PFSK-1 (cell line): Measurements from ENCODE around the gene TRAM2. TPM values are rescaled to one million over a fixed set of nuclear protein-coding genes. Genes with fewer than 3 reads are reported as not detected.
A peak's percentile ranks its signal among the peaks of the same experiment; 100 is the strongest.

Source experiments
- FOXP2 ChIP-seq: optimal IDR thresholded peaks from 2 replicates; pipeline ENCODE3; 2011; ENCODE audit warnings: borderline replicate concordance, control low read depth, inconsistent platforms; ENCODE audit not compliant: insufficient read depth; ENCODE audit errors: extremely low read length, extremely low read depth
- POLR2AphosphoS5 ChIP-seq: IDR thresholded peaks from 2 replicates; pipeline ENCODE4 v1.6.1; 2012; ENCODE audit warnings: low read depth, mild to moderate bottlenecking, control low read depth, low read length, moderate library complexity
- SIN3A ChIP-seq: IDR thresholded peaks from 2 replicates; pipeline ENCODE4 v1.6.1; 2012; ENCODE audit warnings: mild to moderate bottlenecking, low read length, moderate library complexity, borderline replicate concordance; ENCODE audit not compliant: insufficient read depth
- TAF1 ChIP-seq: IDR thresholded peaks from 2 replicates; pipeline ENCODE4 v1.6.1; 2012; ENCODE audit warnings: low read length, control low read depth, borderline replicate concordance; ENCODE audit not compliant: insufficient read depth
- polyA plus RNA-seq: library from polyadenylated mRNA; unstranded; fragments of >200 nt; gene quantifications from one replicate; pipeline ENCODE4 v1.2.1, GENCODE V29; 2012; ENCODE audit warnings: low read depth, missing spikeins; ENCODE audit not compliant: insufficient read length
- TF ChIP-seq, protein P1 (sequence below), 2 experiments: IDR thresholded peaks; 2 replicates each; pipeline versions ENCODE4 v1.6.1 to v1.8.0; 2011 to 2012; ENCODE audit warnings: low read depth in 2 of 2, low read length in 2 of 2, control low read depth in 1 of 2, inconsistent platforms in 1 of 2, mild to moderate bottlenecking in 1 of 2, moderate library complexity in 1 of 2; ENCODE audit not compliant: insufficient read depth in 1 of 2

The TRAM2 gene, protein sequence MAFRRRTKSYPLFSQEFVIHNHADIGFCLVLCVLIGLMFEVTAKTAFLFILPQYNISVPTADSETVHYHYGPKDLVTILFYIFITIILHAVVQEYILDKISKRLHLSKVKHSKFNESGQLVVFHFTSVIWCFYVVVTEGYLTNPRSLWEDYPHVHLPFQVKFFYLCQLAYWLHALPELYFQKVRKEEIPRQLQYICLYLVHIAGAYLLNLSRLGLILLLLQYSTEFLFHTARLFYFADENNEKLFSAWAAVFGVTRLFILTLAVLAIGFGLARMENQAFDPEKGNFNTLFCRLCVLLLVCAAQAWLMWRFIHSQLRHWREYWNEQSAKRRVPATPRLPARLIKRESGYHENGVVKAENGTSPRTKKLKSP
- polyA plus RNA-seq, result 19.9 TPM

DNA sequence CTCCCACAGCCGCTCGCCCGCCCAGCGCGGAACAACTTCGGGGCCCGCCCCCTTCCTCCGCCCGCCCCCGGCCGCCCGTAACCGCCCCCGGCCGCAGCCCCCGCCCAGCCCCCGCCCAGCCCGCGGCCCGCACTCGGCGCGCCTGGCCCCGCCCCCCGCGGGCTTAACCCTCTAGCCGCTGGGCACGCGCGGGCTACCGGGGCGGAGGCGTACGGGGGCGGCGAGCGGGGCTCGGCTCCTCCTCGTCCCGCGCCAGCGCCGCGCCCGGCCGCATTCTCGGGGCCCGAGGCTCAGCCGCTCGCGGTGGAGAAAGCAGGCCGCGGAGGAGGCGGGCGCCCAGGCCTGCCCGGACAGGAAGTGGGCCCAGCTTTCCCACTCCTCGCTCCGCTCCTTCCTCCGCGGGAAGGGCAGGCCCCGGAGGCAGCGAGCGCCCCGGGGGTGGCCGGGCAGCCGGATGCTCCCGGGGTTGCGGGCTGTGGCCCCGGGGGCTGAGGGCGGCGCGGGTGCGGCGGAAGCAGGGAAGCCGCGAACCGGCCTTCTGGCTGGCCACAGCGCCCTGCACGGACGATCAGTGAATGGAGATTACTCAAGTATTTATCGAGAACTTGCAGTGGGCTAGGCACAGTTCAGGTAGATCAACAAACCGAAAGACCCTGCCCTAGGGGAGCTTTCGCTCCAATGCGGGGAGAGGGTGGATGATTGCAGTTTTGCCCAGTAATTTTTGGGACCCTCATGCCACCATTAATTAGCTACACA lies at the start of gene TRAM2:
Gene TRAM2 (minus strand): TSS at position 39 of the 756 bp plus-strand sequence. CDS start 145 bp downstream, outside the sequence.
- TF ChIP-seq TAF1, result 0 out of 2 replicates have a peak, but pooled peaks have one; percentile 69
- no peak for TF ChIP-seq SIN3A
- TF ChIP-seq POLR2AphosphoS5, result no peak; the same call in 1 of the 2 replicates
- peak; percentile 59 for TF ChIP-seq FOXP2

DNA sequence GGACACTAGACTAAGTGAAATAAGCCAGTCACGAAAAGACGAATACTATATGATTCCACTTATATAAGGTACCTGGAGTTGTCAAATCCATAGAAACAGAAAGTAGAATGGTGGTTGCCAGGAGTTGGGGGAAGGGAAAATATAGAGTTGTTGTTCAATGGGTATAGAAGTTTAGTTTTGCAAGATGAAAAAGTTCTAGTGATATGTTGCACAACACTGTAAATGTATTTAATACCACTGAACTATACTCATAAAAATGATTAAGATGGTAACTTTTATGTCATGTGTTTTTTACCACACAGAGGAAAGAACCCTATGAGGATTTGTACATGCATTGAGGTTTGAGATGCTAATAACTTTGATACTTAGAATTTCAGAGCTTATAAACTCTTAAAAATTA lies 46.0 kb upstream of the TRAM2 start:
- TF ChIP-seq TAF1 (no peak), POLR2AphosphoS5 (no peak), FOXP2 (no peak), SIN3A (no peak)
- TF ChIP-seq, protein P1, sequence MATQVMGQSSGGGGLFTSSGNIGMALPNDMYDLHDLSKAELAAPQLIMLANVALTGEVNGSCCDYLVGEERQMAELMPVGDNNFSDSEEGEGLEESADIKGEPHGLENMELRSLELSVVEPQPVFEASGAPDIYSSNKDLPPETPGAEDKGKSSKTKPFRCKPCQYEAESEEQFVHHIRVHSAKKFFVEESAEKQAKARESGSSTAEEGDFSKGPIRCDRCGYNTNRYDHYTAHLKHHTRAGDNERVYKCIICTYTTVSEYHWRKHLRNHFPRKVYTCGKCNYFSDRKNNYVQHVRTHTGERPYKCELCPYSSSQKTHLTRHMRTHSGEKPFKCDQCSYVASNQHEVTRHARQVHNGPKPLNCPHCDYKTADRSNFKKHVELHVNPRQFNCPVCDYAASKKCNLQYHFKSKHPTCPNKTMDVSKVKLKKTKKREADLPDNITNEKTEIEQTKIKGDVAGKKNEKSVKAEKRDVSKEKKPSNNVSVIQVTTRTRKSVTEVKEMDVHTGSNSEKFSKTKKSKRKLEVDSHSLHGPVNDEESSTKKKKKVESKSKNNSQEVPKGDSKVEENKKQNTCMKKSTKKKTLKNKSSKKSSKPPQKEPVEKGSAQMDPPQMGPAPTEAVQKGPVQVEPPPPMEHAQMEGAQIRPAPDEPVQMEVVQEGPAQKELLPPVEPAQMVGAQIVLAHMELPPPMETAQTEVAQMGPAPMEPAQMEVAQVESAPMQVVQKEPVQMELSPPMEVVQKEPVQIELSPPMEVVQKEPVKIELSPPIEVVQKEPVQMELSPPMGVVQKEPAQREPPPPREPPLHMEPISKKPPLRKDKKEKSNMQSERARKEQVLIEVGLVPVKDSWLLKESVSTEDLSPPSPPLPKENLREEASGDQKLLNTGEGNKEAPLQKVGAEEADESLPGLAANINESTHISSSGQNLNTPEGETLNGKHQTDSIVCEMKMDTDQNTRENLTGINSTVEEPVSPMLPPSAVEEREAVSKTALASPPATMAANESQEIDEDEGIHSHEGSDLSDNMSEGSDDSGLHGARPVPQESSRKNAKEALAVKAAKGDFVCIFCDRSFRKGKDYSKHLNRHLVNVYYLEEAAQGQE (IDR thresholded peaks at IDR 0.05; ENCODE audit: insufficient read depth in 1 of 2, low read depth in 2 of 2, low read length in 2 of 2), result no peak

DNA sequence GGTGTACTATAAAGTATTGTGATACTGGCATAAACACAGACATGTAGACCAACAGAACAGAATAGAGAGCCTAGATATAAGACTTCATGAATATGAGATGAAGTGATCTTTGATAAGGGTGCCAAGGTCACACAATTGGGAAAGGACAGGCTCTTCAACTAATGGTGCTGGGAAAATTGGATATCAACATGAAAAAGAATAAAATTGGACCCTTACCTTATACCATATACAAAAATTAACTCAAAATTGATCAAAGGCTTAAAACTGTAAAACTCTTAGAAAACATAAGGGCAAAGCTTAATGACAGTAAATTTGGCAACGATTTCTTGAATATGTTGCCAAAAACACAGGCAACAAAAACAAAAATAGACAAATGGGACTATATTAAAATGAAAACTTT lies 44.8 kb upstream of the TRAM2 start:
- TF ChIP-seq FOXP2 (no peak), SIN3A (no peak), TAF1 (no peak), POLR2AphosphoS5 (no peak)
- TF ChIP-seq, protein P1 (IDR thresholded peaks at IDR 0.05; ENCODE audit: insufficient read depth in 1 of 2, low read depth in 2 of 2, low read length in 2 of 2), result no peak

DNA sequence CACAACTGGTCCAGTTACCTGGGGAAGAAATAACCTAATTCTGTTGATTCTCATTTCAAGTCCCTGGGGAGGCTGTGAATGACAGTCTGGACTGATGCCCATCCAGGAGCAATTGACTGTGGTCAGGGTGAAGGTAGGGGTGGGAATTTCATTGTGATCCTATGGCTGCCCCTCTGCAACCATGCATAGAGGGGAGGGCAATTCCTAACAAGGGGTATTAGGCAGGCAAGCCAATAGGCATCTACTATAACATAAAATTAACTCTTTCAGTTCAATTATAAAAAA lies 44.0 kb upstream of the TRAM2 start:
- TF ChIP-seq POLR2AphosphoS5, result no peak
- TF ChIP-seq TAF1, result no peak
- TF ChIP-seq, protein P1 (IDR thresholded peaks at IDR 0.05; ENCODE audit: insufficient read depth in 1 of 2, low read depth in 2 of 2, low read length in 2 of 2), result no peak
- TF ChIP-seq FOXP2, result no peak
- no peak for TF ChIP-seq SIN3A

DNA sequence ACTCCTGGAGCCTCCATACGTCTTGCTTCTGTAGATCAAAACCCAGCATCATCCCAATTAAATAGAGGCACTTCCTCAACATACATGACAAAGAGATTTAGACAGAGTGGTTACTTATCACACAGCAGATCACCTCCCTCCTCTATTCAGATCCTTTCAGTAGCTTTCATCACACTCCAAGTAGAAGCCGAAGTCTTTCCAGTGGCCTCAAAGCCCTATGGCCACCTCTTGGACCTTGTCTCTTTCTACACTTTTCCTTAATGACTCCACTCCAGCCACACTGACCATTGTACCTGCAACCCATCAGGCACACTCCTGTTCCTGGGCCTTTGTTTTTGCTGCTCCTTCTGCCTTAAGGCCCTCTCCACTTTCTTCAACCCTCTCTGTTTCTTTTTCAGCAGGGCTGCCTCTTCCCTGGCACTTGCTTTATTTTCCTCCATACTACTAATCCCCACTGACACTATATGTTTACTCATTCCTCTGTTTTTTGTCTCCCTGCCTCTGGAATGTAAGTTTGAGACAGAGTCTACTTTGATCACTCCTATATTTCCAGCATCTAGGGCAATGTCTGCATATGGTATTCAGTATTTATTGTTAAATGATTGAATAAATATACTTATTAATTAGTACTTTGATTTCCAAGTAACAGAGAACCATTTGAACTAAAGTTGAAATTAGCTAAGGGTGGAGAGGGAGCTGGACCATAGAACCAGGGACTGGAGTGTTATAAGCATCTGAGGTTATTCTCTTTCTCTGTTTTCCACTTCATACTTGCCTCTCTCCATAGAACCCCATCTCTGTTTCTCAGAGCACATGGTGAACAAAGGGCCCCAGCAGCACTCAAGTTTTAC lies 43.4 kb upstream of the TRAM2 start:
- TF ChIP-seq TAF1, result no peak
- TF ChIP-seq POLR2AphosphoS5, result no peak
- TF ChIP-seq SIN3A, result no peak
- TF ChIP-seq, protein P1 (IDR thresholded peaks at IDR 0.05; ENCODE audit: insufficient read depth in 1 of 2, low read depth in 2 of 2, low read length in 2 of 2), result no peak
- no peak for TF ChIP-seq FOXP2
